Neural cell (in vitro differentiated cells): ENCODE data around the gene CNOT9.

Experiments
- CTCF ChIP-seq: fragments of 450-650 bp; IDR thresholded peaks from 2 replicates; pipeline ENCODE4 v1.5.1; 2014; ENCODE audit warnings: antibody characterized with exemption, mild to moderate bottlenecking, moderate library complexity; ENCODE audit not compliant: poor library complexity, severe bottlenecking
- EP300 ChIP-seq: fragments of 450-650 bp; conservative IDR thresholded peaks from 2 replicates; pipeline ENCODE4 v1.6.1; 2014; ENCODE audit warnings: antibody characterized with exemption, mild to moderate bottlenecking, moderate library complexity; ENCODE audit not compliant: poor library complexity, severe bottlenecking
- EZH2 ChIP-seq: fragments of 200-600, 300-800 bp; shearing (Covaris generic), sonication (generic); IDR thresholded peaks from 2 replicates; pipeline ENCODE4 v1.6.1; 2014; ENCODE audit warnings: antibody characterized with exemption, low read length, borderline replicate concordance, mild to moderate bottlenecking; ENCODE audit not compliant: insufficient read depth, poor library complexity, severe bottlenecking
- POLR2AphosphoS5 ChIP-seq: IDR thresholded peaks from 2 replicates; pipeline ENCODE4 v1.6.1; 2012
- RAD21 ChIP-seq: fragments of 450-650 bp; conservative IDR thresholded peaks from 2 replicates; pipeline ENCODE4 v1.6.1; 2014; ENCODE audit warnings: antibody characterized with exemption, mild to moderate bottlenecking, moderate library complexity
- SMC3 ChIP-seq: fragments of 450-650 bp; conservative IDR thresholded peaks from 2 replicates; pipeline ENCODE4 v1.6.1; 2014; ENCODE audit warnings: antibody characterized with exemption, mild to moderate bottlenecking, moderate library complexity; ENCODE audit not compliant: poor library complexity
- TAF1 ChIP-seq: IDR thresholded peaks from 2 replicates; pipeline ENCODE4 v1.6.1; 2012; ENCODE audit warnings: low read depth

- TF ChIP-seq POLR2AphosphoS5 (no peak), RAD21 (no peak), CTCF (no peak), EZH2 (no peak), SMC3 (no peak), TAF1 (no peak), EP300 (no peak)
Observed at GRCh38 chr2:218642786-218643185, 74.1 kb downstream of the CNOT9 start.
